DND-41 (cell line): ENCODE results near the gene COL4A1.

ENCODE experiments used
- ATAC-seq: fragments of 200-7000 bp; cut with Tn5 transposase; 3 replicates; pipeline ENCODE4 v1.9.1; 2021; ENCODE audit warnings: low read depth; ENCODE audit not compliant: insufficient read depth
- DNase-seq: peaks from one replicate; pipeline ENCODE4 v3.0.0-alpha.2; 2020
- H2AFZ ChIP-seq: 2 replicates; pipeline ENCODE4 v1.6.0; 2012; ENCODE audit warnings: low read depth, low read length
- H3K27ac ChIP-seq: 2 replicates; pipeline ENCODE4 v1.5.1; 2012; ENCODE audit warnings: low read length, inconsistent platforms
- H3K27me3 ChIP-seq: fragments of 200-600 bp; sonication (generic); 2 replicates; pipeline ENCODE4 v1.6.0; 2012; ENCODE audit warnings: low read length, mild to moderate bottlenecking, inconsistent platforms; ENCODE audit not compliant: insufficient read depth, poor library complexity
- H3K36me3 ChIP-seq: 2 replicates; pipeline ENCODE4 v1.5.1; 2012; ENCODE audit warnings: low read length, inconsistent platforms; ENCODE audit not compliant: insufficient read depth
- H3K4me1 ChIP-seq: 2 replicates; pipeline ENCODE4 v1.5.1; 2012; ENCODE audit warnings: mild to moderate bottlenecking, low read length; ENCODE audit not compliant: insufficient read depth
- H3K4me2 ChIP-seq: 2 replicates; pipeline ENCODE4 v1.6.0; 2012; ENCODE audit warnings: mild to moderate bottlenecking, moderate library complexity, low read length, inconsistent platforms; ENCODE audit not compliant: insufficient read depth
- H3K4me3 ChIP-seq, 2 experiments: fragments of 200-600 bp in 1 of 2; shearing (Covaris generic) in 1 of 2; 2 replicates each; pipeline ENCODE4 v1.5.1; 2012 to 2016; ENCODE audit warnings: inconsistent platforms in 2 of 2, low read length in 2 of 2, mild to moderate bottlenecking in 2 of 2, low read depth in 1 of 2, moderate library complexity in 1 of 2
- H3K79me2 ChIP-seq: 2 replicates; pipeline ENCODE4 v1.6.0; 2012; ENCODE audit warnings: low read length, inconsistent platforms; ENCODE audit not compliant: insufficient read depth
- H3K9ac ChIP-seq: 2 replicates; pipeline ENCODE4 v1.6.0; 2012; ENCODE audit warnings: low read depth, mild to moderate bottlenecking, inconsistent platforms, low read length, moderate library complexity
- H3K9me3 ChIP-seq: 2 replicates; pipeline ENCODE4 v1.5.1; 2012; ENCODE audit warnings: low read length, moderate library complexity, mild to moderate bottlenecking, inconsistent platforms; ENCODE audit not compliant: insufficient read depth, severe bottlenecking
- H4K20me1 ChIP-seq: 2 replicates; pipeline ENCODE4 v1.6.0; 2012; ENCODE audit warnings: low read length; ENCODE audit not compliant: insufficient read depth
- EZH2 ChIP-seq: IDR thresholded peaks from 3 replicates; pipeline ENCODE4 v1.6.1; 2012; ENCODE audit warnings: borderline replicate concordance, low read depth, mild to moderate bottlenecking, moderate library complexity, low read length, inconsistent platforms; ENCODE audit not compliant: severe bottlenecking
- TF ChIP-seq, protein P1 (sequence below): IDR thresholded peaks from 2 replicates; pipeline ENCODE4 v1.5.1; 2012; ENCODE audit warnings: borderline replicate concordance, low read length, moderate library complexity, mild to moderate bottlenecking; ENCODE audit not compliant: poor library complexity, severe bottlenecking; ENCODE audit errors: extremely low read depth

COL4A1 gene

DNA sequence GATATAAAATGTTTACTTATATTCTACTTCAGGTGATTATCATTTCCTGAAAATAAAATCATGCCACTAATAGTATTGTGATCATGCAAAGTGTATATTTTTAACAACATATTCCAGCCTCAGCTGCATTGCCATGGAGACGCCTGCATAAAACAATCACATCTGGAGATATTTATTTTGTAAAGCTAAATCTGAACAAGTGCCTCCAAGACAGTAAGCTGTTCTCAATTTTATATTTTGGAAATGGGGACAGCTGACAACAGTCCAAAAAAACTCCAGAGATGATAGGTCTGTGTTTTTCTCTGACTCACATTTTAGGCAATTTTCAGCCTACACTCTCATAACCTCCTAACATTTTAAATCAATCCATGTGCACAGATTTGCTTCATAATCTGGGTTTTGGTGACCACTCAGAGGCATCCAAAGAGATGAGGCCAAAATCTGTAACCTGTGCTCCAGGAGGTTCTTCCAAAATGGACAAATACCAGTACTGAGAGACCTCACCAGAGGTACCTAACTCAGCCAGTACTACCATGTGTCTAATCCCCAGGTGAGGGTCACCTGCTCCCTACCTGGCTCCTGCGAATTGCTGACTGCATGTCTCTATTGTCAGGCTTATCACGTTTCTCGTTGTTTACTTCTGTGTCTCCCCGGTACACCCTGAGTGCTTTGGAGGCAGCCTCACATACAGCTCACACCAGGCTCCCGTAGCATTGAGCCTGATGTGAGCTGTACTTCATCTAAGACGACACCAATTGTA is 62.7 kb downstream of the COL4A1 start:
- Histone ChIP-seq H3K9me3 (no peaks in the 10 kb centered on the region), H3K27me3 (peaks cover 42% of the 10 kb centered on the region), H3K9ac (no peak overlapping the region), H3K4me3 (no peak overlapping the region), H3K27ac (no peak overlapping the region), H3K79me2 (no peaks in the 10 kb centered on the region), H4K20me1 (0 out of 2 replicates have a peak, but pooled peaks cover 6% of the 10 kb centered on the region), H3K4me1 (no peaks in the 10 kb centered on the region), H3K36me3 (no peaks in the 10 kb centered on the region), H3K4me2 (no peak overlapping the region), H2AFZ (no peak overlapping the region)
- TF ChIP-seq EZH2, result no peak
- TF ChIP-seq, protein P1, sequence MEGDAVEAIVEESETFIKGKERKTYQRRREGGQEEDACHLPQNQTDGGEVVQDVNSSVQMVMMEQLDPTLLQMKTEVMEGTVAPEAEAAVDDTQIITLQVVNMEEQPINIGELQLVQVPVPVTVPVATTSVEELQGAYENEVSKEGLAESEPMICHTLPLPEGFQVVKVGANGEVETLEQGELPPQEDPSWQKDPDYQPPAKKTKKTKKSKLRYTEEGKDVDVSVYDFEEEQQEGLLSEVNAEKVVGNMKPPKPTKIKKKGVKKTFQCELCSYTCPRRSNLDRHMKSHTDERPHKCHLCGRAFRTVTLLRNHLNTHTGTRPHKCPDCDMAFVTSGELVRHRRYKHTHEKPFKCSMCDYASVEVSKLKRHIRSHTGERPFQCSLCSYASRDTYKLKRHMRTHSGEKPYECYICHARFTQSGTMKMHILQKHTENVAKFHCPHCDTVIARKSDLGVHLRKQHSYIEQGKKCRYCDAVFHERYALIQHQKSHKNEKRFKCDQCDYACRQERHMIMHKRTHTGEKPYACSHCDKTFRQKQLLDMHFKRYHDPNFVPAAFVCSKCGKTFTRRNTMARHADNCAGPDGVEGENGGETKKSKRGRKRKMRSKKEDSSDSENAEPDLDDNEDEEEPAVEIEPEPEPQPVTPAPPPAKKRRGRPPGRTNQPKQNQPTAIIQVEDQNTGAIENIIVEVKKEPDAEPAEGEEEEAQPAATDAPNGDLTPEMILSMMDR, result no peak
- ATAC-seq (no peak), DNase-seq (no peak)

- DNase-seq (no peak), ATAC-seq (no peak)
- no peak overlapping the region for H3K9ac ChIP-seq
- no peak overlapping the region for H3K27ac ChIP-seq
- H2AFZ ChIP-seq, result no peak overlapping the region
- H4K20me1 ChIP-seq, result 0 out of 2 replicates have a peak, but pooled peaks cover 5% of the 10 kb centered on the region
- no peak overlapping the region for H3K4me3 ChIP-seq
- H3K4me1 ChIP-seq, result no peaks in the 10 kb centered on the region
- TF ChIP-seq, protein P1, result no peak
- no peak for TF ChIP-seq EZH2
- peaks cover 55% of the 10 kb centered on the region for H3K27me3 ChIP-seq
- no peaks in the 10 kb centered on the region for H3K36me3 ChIP-seq
- no peaks in the 10 kb centered on the region for H3K79me2 ChIP-seq
- no peaks in the 10 kb centered on the region for H3K9me3 ChIP-seq
- no peak overlapping the region for H3K4me2 ChIP-seq
Measured at GRCh38 chr13:110242615-110243014, 64.3 kb downstream of the COL4A1 start.

GRCh38 chr13:110240943-110241342 is 66.0 kb downstream of the COL4A1 start:
- TF ChIP-seq, protein P1, result no peak
- TF ChIP-seq EZH2, result no peak
- no peak overlapping the region for H3K27ac ChIP-seq
- no peak overlapping the region for H3K4me3 ChIP-seq
- H2AFZ ChIP-seq, result no peak overlapping the region
- peaks cover 61% of the 10 kb centered on the region for H3K27me3 ChIP-seq
- H3K9me3 ChIP-seq, result no peaks in the 10 kb centered on the region
- H4K20me1 ChIP-seq, result peaks cover 9% of the 10 kb centered on the region; the same call in 1 of the 2 replicates
- ATAC-seq (no peak), DNase-seq (no peak)
- no peaks in the 10 kb centered on the region for H3K36me3 ChIP-seq
- H3K9ac ChIP-seq, result no peak overlapping the region
- no peaks in the 10 kb centered on the region for H3K79me2 ChIP-seq
- no peaks in the 10 kb centered on the region for H3K4me1 ChIP-seq
- no peak overlapping the region for H3K4me2 ChIP-seq
